GM21381 (cell line): ENCODE results near the gene RFESD.
"Not testable (repeated sequence)": the region's sequence is repeated elsewhere in the genome, so short reads cannot be mapped to it uniquely, and the experiment has no call there.

Source experiments
- ATAC-seq: cut with Tn5 transposase; IDR thresholded peaks from one replicate; pipeline ENCODE4 v1.9.1; 2021; ENCODE audit warnings: mild to moderate bottlenecking, moderate library complexity; ENCODE audit not compliant: unreplicated experiment

The RFESD gene

DNA sequence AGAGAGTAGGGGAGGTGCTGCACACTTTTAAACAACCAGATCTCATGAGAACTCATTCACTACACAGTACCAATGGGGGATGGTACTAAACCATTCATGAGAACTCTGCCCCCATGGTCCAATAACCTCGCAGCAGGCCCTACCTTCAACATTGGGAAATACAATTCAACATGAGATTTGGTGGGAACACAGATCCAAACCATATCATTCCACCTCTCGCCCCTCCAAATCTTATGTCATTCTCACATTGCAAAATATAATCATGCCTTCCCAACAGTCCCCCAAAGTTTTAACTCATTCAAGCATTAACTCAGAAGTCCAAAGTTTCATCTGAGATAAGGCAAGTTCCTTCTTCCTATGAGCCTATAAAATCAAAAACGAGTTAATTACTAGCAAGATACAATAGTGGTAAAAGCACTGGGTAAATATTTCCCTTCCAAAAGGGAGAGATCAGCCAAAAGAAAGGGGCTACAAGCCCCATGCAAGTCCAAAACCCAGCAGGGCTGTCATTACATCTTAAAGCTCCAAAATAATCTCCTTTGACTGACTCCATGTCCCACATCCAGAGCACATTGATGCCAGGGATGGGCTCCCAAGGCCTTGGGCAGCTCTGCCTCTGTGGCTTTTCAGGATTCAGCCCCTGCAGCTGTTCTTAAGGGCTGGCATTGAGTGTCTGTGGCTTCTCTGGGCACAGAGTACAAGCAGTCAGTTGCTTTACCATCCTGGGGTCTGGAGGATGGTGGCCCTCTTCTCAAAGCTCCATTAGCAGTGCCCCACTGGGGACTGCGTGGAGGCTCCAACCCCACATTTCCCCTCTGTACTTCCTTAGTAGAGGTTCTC lies 18.4 kb upstream of the RFESD start:
- no peak for ATAC-seq

DNA sequence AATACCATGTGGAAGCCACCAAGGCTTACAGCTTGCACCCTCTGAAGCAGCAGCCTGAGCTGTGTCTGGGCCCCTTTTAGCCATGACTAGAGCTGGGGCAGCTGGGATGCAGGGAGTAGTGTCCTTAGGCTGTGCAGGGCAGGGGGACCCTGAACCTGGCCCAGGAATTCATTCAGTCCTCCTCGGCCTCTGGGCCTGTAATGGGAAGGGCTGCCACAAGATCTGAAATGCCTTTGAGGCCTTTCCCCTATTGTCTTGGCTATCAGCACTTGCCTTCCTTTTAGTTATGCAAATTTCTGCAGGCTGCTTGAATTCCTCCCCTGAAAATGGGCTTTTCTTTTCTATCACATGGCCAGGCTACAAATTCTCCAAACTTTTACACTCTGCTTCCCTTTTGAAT lies 17.6 kb upstream of the RFESD start:
- no peak for ATAC-seq

DNA sequence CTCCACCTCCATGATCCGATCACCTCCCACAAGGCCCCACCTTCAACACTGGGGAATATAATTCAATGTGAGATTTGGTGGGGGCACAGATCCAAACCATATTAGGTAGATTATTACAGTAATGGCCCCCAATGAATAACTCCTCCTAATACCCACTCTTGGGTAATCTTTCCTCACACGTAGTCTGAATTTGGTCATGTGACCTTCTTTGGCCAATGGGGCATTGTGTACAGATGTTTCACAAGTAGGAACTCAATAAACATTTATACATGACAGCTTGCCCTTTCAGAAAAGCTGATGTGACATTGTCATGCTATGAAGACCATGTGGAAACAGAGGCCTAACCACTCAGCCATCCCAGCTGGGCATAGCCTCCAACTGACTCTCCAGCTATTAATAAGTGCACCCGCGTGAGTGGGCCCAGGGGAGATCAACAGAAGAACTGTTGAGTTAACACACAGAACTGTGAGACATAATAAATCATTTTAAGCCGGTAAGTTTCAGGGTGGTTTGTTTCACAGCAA lies 16.1 kb upstream of the RFESD start:
- ATAC-seq, result no peak

GRCh38 chr5:95631255-95631958 lies 15.2 kb upstream of the RFESD start:
- no peak for ATAC-seq

DNA sequence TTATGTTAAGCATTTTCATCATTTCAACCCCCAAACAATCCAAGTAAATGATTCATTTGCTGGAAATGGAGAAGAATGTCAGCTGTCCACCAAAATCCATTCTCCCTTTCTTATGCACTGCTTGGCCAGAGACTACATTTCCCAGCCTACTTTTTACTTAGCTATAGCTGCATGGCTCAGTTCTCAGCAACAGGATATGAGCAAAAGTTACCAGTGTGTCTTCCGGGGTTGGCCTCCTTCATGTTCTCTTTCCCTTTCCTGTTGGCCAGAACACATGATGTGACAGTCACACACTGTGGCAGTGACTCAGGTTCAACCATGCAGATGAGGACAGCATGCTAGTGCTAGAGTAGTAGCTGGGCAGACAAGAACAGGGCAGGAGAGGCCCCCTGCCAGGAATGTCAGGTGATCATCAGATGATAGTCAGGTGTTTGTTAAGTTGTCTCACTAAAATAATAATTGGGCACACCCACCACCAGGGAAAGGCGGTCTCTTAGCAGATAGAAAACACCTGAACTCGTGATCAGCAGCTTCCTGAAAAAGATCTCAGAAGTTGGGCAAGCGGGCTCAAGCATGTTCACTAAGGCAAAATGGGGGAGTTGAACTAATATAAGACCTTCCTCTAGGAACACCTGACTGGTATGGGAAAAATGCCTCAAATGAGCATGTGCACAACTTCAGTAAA lies 14.4 kb upstream of the RFESD start:
- peak; percentile 84 for ATAC-seq

DNA sequence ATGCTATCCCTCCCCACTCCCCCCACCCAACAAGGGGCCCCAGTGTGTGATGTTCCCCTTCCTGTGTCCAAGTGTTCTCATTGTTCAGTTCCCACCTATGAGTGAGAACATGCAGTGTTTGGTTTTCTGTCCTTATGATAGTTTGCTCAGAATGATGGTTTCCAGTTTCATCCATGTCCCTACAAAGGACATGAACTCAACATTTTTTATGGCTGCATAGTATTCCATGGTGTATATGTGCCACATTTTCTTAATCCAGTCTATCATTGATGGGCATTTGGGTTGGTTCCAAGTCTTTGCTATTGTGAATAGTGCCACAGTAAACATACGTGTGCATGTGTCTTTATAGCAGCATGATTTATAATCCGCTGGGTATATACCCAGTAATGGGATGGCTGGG lies 13.6 kb upstream of the RFESD start:
- not testable (repeated sequence) for ATAC-seq

- no peak for ATAC-seq
These were observed 12.9 kb upstream of the RFESD start for GRCh38 chr5:95633671-95634070.

DNA sequence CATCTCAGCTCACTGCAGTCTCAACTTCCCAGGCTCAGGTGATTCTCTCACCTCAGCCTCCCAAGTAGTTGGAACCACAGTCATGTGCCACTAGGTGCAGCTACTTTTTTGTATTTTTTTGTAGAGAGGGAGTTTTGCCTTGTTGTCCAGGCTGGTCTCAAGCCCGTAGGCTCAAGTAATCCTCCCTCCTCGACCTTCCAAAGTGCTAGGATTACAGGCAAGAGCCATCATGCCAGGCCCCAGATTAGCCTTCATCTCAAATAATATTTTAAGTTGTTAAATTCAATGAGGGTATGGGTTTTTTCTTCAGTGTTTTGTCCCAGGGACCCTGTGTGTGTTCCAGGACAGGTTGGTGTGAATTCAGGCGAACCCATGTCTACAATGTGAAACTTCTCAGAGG lies 12.5 kb upstream of the RFESD start:
- ATAC-seq, result no peak

GRCh38 chr5:95638632-95639031 lies 7.9 kb upstream of the RFESD start:
- ATAC-seq, result no peak

GRCh38 chr5:95641741-95642220 lies 4.8 kb upstream of the RFESD start:
- no peak for ATAC-seq

DNA sequence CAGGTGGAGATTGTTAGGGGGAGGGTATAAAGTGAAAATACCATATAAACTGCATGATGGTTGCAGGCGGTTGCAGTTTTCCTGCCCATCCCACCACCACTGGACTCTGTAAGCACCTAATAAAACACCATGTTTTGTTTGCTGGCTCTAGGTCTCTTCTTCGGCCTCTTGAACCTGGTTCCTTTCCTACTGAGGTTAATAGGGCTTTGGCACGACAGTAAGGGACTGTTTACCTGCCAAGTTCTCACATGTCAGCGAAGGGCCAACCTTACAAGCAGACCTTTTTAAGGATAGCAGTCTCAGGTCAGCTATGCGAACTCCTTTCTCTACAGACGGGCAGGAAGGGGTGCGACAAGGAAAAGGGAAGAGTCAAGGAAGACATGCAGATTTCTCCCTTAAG lies 3.4 kb upstream of the RFESD start:
- no peak for ATAC-seq

GRCh38 chr5:95644351-95645042 lies 2.1 kb upstream of the RFESD start:
- ATAC-seq, result peak; percentile 39

GRCh38 chr5:95646226-95646568 lies 380 bp upstream of the RFESD start:
- ATAC-seq, result not testable (repeated sequence)

GRCh38 chr5:95647886-95648860 lies 1.6 kb downstream of the RFESD start:
- ATAC-seq, result no peak

GRCh38 chr5:95649274-95649673 lies 2.7 kb downstream of the RFESD start:
- ATAC-seq, result no peak

DNA sequence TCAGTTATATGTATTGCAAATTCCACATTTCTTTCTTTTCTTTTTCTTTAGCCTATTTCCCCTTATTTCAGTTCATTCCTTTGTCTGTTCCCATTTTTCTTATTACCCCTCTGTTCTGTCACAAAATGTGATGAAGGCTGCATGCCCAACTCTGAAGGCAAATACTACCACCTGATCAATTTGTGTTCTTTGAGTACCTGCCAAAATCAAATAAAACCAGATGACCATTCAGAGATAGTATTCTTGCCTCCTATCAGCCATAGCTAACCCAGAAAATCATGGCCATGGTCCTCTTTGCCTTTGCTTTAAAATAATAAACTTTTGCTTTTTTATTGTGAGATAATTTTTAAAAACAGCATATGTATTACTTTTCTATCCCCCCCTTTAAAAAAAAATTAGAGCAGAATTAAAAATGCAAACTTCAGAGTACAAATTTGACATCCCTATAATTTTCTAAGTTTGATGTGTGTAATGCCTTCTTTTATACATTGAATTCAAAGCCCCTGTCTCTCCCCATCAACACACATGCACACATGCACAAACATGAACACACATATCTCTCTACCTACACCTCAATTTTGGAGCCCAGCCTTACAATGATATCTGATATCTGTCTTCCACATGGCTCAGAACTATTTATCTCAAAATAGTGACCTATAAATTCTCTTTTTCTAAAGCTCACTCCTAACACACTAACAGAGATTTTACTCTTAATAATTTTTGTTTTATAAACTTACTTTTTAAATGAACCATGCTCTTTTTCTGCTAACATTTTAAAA lies 3.5 kb downstream of the RFESD start:
- ATAC-seq, result no peak

GRCh38 chr5:95652849-95653248 lies 6.3 kb downstream of the RFESD start:
- ATAC-seq, result no peak

DNA sequence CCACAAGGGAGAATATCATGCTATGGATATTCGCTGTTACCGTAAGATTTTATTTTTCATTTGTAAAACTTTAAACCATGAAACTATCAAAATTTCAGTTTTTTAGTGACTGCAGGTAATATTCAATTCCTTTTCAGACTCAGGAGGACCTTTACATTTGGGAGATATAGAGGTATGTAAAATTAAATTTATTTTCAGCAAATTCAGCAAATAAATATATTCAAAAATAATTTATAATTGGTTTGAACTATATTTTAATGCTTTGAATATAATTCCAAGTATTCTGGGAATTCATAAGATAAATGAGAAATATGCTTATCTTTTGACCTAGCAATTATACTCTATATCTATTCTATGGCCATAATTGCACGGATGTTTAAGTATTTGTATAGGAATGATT lies 7.6 kb downstream of the RFESD start:
- no peak for ATAC-seq

DNA sequence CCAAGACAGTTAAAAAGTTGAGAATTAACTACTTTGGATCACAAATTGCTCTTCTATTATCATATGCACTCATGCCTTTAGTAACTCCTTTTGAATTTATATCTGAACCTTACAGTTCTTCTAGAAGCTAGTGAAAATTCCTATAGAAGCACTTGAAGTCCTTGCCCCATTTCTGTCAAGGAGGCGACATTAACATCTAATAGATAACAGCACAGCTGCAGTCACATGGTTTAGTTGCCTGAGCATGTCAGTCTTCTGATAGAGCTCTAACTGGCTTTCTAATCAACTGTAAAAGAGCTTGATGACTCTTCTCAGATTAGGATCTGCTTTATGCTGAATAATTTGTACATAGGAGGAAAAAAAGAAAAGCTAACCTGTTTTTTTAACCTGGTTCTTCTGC lies 9.0 kb downstream of the RFESD start:
- no peak for ATAC-seq
